ENCODE results near the gene GPR42.

DNA sequence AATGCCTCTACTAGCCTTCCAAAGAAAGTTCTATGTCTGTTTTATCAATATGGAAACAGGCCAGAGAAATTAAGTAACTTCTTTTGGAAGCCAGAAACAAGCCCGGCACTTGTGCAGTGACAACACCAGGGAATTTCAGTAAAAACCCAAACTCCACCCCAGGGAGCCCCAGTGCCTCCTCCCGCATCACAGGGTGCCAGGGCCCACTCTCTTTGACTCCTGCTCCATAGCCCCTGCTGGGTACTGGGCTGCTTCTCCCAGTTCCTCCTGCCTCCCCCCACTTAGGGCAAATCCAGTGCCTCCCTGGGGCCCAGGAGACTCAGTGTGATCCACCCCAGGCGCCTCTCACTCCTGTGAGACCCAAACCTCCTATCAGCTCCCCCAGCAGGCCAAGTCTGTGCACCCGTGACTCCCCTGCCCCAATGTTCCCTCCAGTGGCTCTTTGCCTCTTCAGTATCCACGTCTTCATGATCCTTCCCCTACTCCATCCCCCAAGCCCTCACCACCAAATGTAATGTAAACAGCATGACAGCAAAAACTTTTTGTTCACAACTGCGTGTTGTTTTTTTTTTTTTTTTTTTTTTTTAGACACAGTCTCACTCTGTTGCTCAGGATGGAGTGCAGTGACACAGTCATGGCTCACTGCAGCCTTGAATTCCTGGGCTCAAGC lies 14.9 kb upstream of the GPR42 start:
- TF ChIP-seq, protein P1, sequence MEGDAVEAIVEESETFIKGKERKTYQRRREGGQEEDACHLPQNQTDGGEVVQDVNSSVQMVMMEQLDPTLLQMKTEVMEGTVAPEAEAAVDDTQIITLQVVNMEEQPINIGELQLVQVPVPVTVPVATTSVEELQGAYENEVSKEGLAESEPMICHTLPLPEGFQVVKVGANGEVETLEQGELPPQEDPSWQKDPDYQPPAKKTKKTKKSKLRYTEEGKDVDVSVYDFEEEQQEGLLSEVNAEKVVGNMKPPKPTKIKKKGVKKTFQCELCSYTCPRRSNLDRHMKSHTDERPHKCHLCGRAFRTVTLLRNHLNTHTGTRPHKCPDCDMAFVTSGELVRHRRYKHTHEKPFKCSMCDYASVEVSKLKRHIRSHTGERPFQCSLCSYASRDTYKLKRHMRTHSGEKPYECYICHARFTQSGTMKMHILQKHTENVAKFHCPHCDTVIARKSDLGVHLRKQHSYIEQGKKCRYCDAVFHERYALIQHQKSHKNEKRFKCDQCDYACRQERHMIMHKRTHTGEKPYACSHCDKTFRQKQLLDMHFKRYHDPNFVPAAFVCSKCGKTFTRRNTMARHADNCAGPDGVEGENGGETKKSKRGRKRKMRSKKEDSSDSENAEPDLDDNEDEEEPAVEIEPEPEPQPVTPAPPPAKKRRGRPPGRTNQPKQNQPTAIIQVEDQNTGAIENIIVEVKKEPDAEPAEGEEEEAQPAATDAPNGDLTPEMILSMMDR (IDR thresholded peaks at IDR 0.05): no peak
- no peak for TF ChIP-seq POLR2A (IDR thresholded peaks at IDR 0.05)

Measured in Peyer's patch (tissue), 4 donors.